Neural progenitor cell (in vitro differentiated cells): ENCODE results near the gene SLC25A22. TPM values are rescaled to one million over a fixed set of nuclear protein-coding genes. Genes with fewer than 3 reads are reported as not detected.

Experiments used
- DNase-seq: peaks from one replicate; pipeline ENCODE4 v3.0.0-alpha.2; 2016; ENCODE audit warnings: low spot score
- H2AFZ ChIP-seq: fragments of 200-600 bp; sonication (generic); replicated peaks from 2 replicates; pipeline ENCODE4 v1.6.1; 2016; ENCODE audit warnings: antibody characterized with exemption
- H3F3A ChIP-seq: fragments of 200-600 bp; sonication (generic); 2 replicates; pipeline ENCODE4 v1.6.1; 2016; ENCODE audit warnings: antibody characterized with exemption, low read depth
- H3K27ac ChIP-seq: fragments of 200-600 bp; sonication (generic); 2 replicates; pipeline ENCODE4 v1.5.1; 2016; ENCODE audit warnings: mild to moderate bottlenecking
- H3K27me3 ChIP-seq: fragments of 200-600 bp; sonication (generic); 2 replicates; pipeline ENCODE4 v1.6.1; 2016; ENCODE audit warnings: mild to moderate bottlenecking, moderate library complexity
- H3K36me3 ChIP-seq: fragments of 200-600 bp; sonication (generic); 2 replicates; pipeline ENCODE4 v1.5.1; 2016
- H3K4me1 ChIP-seq: fragments of 200-600 bp; sonication (generic); 2 replicates; pipeline ENCODE4 v1.6.1; 2016; ENCODE audit warnings: mixed run types
- H3K4me2 ChIP-seq: fragments of 200-600 bp; sonication (generic); 2 replicates; pipeline ENCODE4 v1.6.1; 2016
- H3K4me3 ChIP-seq: fragments of 200-600 bp; sonication (generic); 2 replicates; pipeline ENCODE4 v1.5.1; 2016
- H3K79me2 ChIP-seq: fragments of 200-600 bp; sonication (generic); 2 replicates; pipeline ENCODE4 v1.6.1; 2016; ENCODE audit warnings: low read depth
- H3K9ac ChIP-seq: fragments of 200-600 bp; sonication (generic); 2 replicates; pipeline ENCODE4 v1.6.1; 2016
- H3K9me3 ChIP-seq: fragments of 200-600 bp; sonication (generic); 2 replicates; pipeline ENCODE4 v1.5.1; 2016; ENCODE audit warnings: low read depth
- H4K20me1 ChIP-seq: fragments of 200-600 bp; sonication (generic); 2 replicates; pipeline ENCODE4 v1.6.1; 2016; ENCODE audit warnings: low read depth
- H3K27ac Mint-ChIP-seq: 3 replicates; pipeline ENCODE4 v1.8.0; 2021; ENCODE audit warnings: mixed read lengths
- H3K27me3 Mint-ChIP-seq: 2 replicates; pipeline ENCODE4 v1.8.0; 2022; ENCODE audit warnings: low read depth, mild to moderate bottlenecking, inconsistent platforms, moderate library complexity, mixed read lengths; ENCODE audit not compliant: insufficient read depth
- H3K36me3 Mint-ChIP-seq: 3 replicates; pipeline ENCODE4 v1.8.0; 2021; ENCODE audit warnings: mixed read lengths
- H3K4me1 Mint-ChIP-seq: 3 replicates; pipeline ENCODE4 v1.8.0; 2021; ENCODE audit warnings: mixed read lengths
- H3K4me3 Mint-ChIP-seq: 3 replicates; pipeline ENCODE4 v1.8.0; 2021; ENCODE audit warnings: mild to moderate bottlenecking, moderate library complexity, mixed read lengths
- H3K9me3 Mint-ChIP-seq: 3 replicates; pipeline ENCODE4 v1.8.0; 2020; ENCODE audit warnings: mixed read lengths
- CTCF ChIP-seq: fragments of 200-600 bp; sonication (generic); IDR thresholded peaks from 2 replicates; pipeline ENCODE4 v1.5.1; 2017; ENCODE audit warnings: antibody characterized with exemption, mild to moderate bottlenecking
- EZH2 ChIP-seq: fragments of 200-600 bp; sonication (generic); IDR thresholded peaks from 2 replicates; pipeline ENCODE4 v1.6.1; 2017; ENCODE audit warnings: antibody characterized with exemption, mild to moderate bottlenecking, moderate library complexity
- EZH2phosphoT487 ChIP-seq: fragments of 200-600 bp; sonication (generic); IDR thresholded peaks from 2 replicates; pipeline ENCODE4 v1.6.1; 2017; ENCODE audit warnings: antibody characterized with exemption
- total RNA-seq: library from RNA; depleted of rRNA; stranded (reverse); fragments of >200 nt; gene quantifications from 2 replicates; pipeline ENCODE4 v1.2.3, GENCODE V29; 2015; ENCODE audit warnings: low replicate concordance

The SLC25A22 gene
- total RNA-seq, 1 donor from 2014 or later: 11.0 TPM

GRCh38 chr11:819129-819931 is 21.2 kb upstream of the SLC25A22 start:
- H3K9me3 ChIP-seq: no peaks in the 10 kb centered on the region
- no peak for TF ChIP-seq EZH2
- no peak for TF ChIP-seq EZH2phosphoT487
- no peak for TF ChIP-seq CTCF
- Mint-ChIP-seq H3K36me3 (peaks cover 2% of the 10 kb centered on the region), H3K27me3 (peaks cover 9% of the 10 kb centered on the region), H3K27ac (no peak overlapping the region), H3K4me3 (peak overlapping the region; percentile 78), H3K4me1 (peaks cover 8% of the 10 kb centered on the region), H3K9me3 (no peaks in the 10 kb centered on the region)
- H3K27ac ChIP-seq: no peak overlapping the region
- H3K4me2 ChIP-seq: peak overlapping the region; percentile 94
- H3K27me3 ChIP-seq: no peaks in the 10 kb centered on the region
- no peaks in the 10 kb centered on the region for H3K36me3 ChIP-seq
- peak overlapping the region; percentile 92 for H3K4me3 ChIP-seq
- H3F3A ChIP-seq: peaks cover 25% of the 10 kb centered on the region
- H4K20me1 ChIP-seq: peaks cover 34% of the 10 kb centered on the region
- peak; percentile 98 for DNase-seq
- no peaks in the 10 kb centered on the region for H3K4me1 ChIP-seq
- no peak overlapping the region for H2AFZ ChIP-seq
- peaks cover 9% of the 10 kb centered on the region for H3K79me2 ChIP-seq
- H3K9ac ChIP-seq: peak overlapping the region; percentile 51

GRCh38 chr11:818396-819128 is 20.5 kb upstream of the SLC25A22 start, which contains the start of gene PNPLA2:
Gene PNPLA2, plus strand, starts transcription at chr11:818914. Its CDS starts 805 bp downstream, at chr11:819719.
- H3K36me3 Mint-ChIP-seq: peaks cover 5% of the 10 kb centered on the region
- H3K9me3 Mint-ChIP-seq: no peaks in the 10 kb centered on the region
- Histone ChIP-seq H2AFZ (no peak within 1 kb of the TSS), H3K36me3 (no peaks in the 10 kb centered on the region), H3K4me3 (peak within 1 kb of the TSS; percentile 92), H3K9me3 (no peaks in the 10 kb centered on the region), H3K79me2 (peaks cover 9% of the 10 kb centered on the region), H3F3A (peaks cover 31% of the 10 kb centered on the region), H4K20me1 (peaks cover 34% of the 10 kb centered on the region), H3K4me1 (no peaks in the 10 kb centered on the region), H3K27ac (no peak within 1 kb of the TSS), H3K27me3 (no peaks in the 10 kb centered on the region), H3K4me2 (peak within 1 kb of the TSS; percentile 94), H3K9ac (peak within 1 kb of the TSS; percentile 51)
- peaks cover 8% of the 10 kb centered on the region for H3K4me1 Mint-ChIP-seq
- peaks cover 9% of the 10 kb centered on the region for H3K27me3 Mint-ChIP-seq
- no peak for DNase-seq
- no peak for TF ChIP-seq EZH2phosphoT487
- TF ChIP-seq EZH2: no peak
- TF ChIP-seq CTCF: no peak
- H3K4me3 Mint-ChIP-seq: peak within 1 kb of the TSS; percentile 81
- H3K27ac Mint-ChIP-seq: peak within 1 kb of the TSS; percentile 85

DNA sequence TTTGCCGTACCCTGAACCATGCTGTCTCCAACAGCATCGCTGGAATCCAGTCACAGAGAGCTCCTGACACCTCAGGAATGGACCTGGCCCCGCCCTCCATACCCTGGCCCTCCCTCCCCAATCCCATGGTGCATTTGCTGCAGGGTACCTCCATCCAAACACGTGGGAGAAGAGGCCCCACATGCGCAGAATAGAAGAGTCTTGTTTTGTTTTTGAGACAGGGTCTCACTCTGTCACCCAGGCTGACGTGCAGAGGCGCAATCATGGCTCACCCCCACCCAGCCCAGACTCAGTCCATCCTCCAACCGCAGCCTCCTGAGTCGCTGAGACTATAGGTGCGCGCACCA is 18.3 kb upstream of the SLC25A22 start:
- Mint-ChIP-seq H3K9me3 (no peaks in the 10 kb centered on the region), H3K4me1 (peaks cover 8% of the 10 kb centered on the region), H3K36me3 (peaks cover 10% of the 10 kb centered on the region), H3K27me3 (peaks cover 8% of the 10 kb centered on the region), H3K4me3 (no peak overlapping the region), H3K27ac (no peak overlapping the region)
- H3K27me3 ChIP-seq: no peaks in the 10 kb centered on the region
- no peak overlapping the region for H2AFZ ChIP-seq
- peaks cover 17% of the 10 kb centered on the region for H3K79me2 ChIP-seq
- H3K4me1 ChIP-seq: peaks cover under 1% of the 10 kb centered on the region
- H3K9me3 ChIP-seq: no peaks in the 10 kb centered on the region
- H3K27ac ChIP-seq: no peak overlapping the region
- H3K4me3 ChIP-seq: no peak overlapping the region
- H3F3A ChIP-seq: peaks cover 50% of the 10 kb centered on the region
- peaks cover 26% of the 10 kb centered on the region for H4K20me1 ChIP-seq
- TF ChIP-seq CTCF (no peak), EZH2 (no peak), EZH2phosphoT487 (no peak)
- no peak for DNase-seq
- H3K4me2 ChIP-seq: no peak overlapping the region
- H3K36me3 ChIP-seq: peaks cover under 1% of the 10 kb centered on the region
- no peak overlapping the region for H3K9ac ChIP-seq
